K562 (cell line): Measurements from ENCODE around the gene PARD6B. TPM values are rescaled to one million over a fixed set of nuclear protein-coding genes. Genes with fewer than 3 reads are reported as not detected.

ENCODE experiments used
- ARID3B ChIP-seq: fragments of 250-450 bp; sonication (Bioruptor Pico); IDR thresholded peaks from 2 replicates; pipeline ENCODE4 v1.4.0; 2020; ENCODE audit warnings: borderline replicate concordance
- CBX1 ChIP-seq: sonication (generic); IDR thresholded peaks from 2 replicates; pipeline ENCODE4 v1.6.1; 2016; ENCODE audit warnings: antibody characterized with exemption, low read depth, mild to moderate bottlenecking
- CBX3 ChIP-seq, 2 experiments: IDR thresholded peaks; 1 replicate in 1 of 2; 2 replicates in 1 of 2; pipeline ENCODE4 v1.6.1; 2012; ENCODE audit warnings: inconsistent platforms in 2 of 2, low read length in 2 of 2, borderline replicate concordance in 1 of 2, control low read depth in 1 of 2
- CHD7 ChIP-seq: fragments of 200-600 bp; sonication (generic); IDR thresholded peaks from one replicate; pipeline ENCODE4 v1.6.1; 2012; ENCODE audit warnings: mild to moderate bottlenecking, low read depth, low read length, inconsistent platforms
- FOXK1 ChIP-seq: sonication (generic); formaldehyde crosslinking; IDR thresholded peaks from 2 replicates; pipeline ENCODE4 v1.8.0; 2022; ENCODE audit warnings: missing genetic modification reagents, mild to moderate bottlenecking, borderline replicate concordance
- GATAD2B ChIP-seq: fragments of 450-650 bp; IDR thresholded peaks from 2 replicates; pipeline ENCODE4 v1.6.1; 2017; ENCODE audit warnings: mild to moderate bottlenecking, borderline replicate concordance
- ID3 ChIP-seq, 2 experiments: fragments of 250-450 bp in 1 of 2; fragments of 450-650 bp in 1 of 2; sonication (Bioruptor Pico) in 1 of 2; IDR thresholded peaks; 2 replicates each; pipeline versions ENCODE4 v1.6.1 to v1.8.0; 2016 to 2021; ENCODE audit warnings: mild to moderate bottlenecking in 2 of 2, moderate library complexity in 2 of 2, missing compliant biosample characterization in 1 of 2, missing genetic modification characterization in 1 of 2
- SAP30 ChIP-seq: fragments of 200-600 bp; sonication (generic); IDR thresholded peaks from 2 replicates; pipeline ENCODE4 v1.6.1; 2012; ENCODE audit warnings: borderline replicate concordance, low read depth, mild to moderate bottlenecking, moderate library complexity, low read length, control low read depth, inconsistent platforms; ENCODE audit not compliant: insufficient read depth, poor library complexity, severe bottlenecking
- SREBF1 ChIP-seq: fragments of 150-350 bp; IDR thresholded peaks from 2 replicates; pipeline ENCODE4 v1.6.1; 2014; ENCODE audit warnings: antibody characterized with exemption, low read depth, low read length, borderline replicate concordance
- SRSF1 ChIP-seq: fragments of 200-400 bp; formaldehyde crosslinking; IDR thresholded peaks from 2 replicates; pipeline ENCODE4 v1.6.1; 2017; ENCODE audit warnings: mild to moderate bottlenecking, low read depth, low read length, moderate library complexity
- polyA plus RNA-seq, 8 experiments: library from polyadenylated mRNA; depleted of rRNA in 4 of 8; stranded (reverse) in 5 of 8; unstranded in 3 of 8; fragments of >200 nt; fragmentation: Nextera tagmentation in 2 of 8; fragmentation: Illumina TruSeq in 1 of 8; extraction: Ambion mirVana in 2 of 8; extraction: Trizol in 1 of 8; gene quantifications; 2 replicates each; pipeline versions ENCODE4 v1.2.1 to v1.2.3, GENCODE V29; 2011 to 2014; ENCODE audit warnings: inconsistent platforms in 1 of 8, missing spikeins in 1 of 8
- total RNA-seq, 7 experiments: library from RNA; depleted of rRNA in 6 of 7; stranded (reverse); fragments of >200 nt in 6 of 7; fragmentation: Illumina TruSeq in 2 of 7; extraction: Trizol in 2 of 7; gene quantifications; 2 replicates each; pipeline versions ENCODE4 v1.2.1 to v1.2.3, GENCODE V29; 2011 to 2021; ENCODE audit warnings: low replicate concordance in 1 of 7

Gene PARD6B
- total and polyA plus RNA-seq, 9 of the 15 experiments (the other 6 are each of a cell fraction or from before 2014, with no cell fraction given): 1.7 to 12.3 (median 5.5) TPM

- TF ChIP-seq CHD7 (no peak), CBX1 (peak; percentile 96), ID3 (CRISPR knock-in tag; IDR thresholded peaks at IDR 0.05) (no peak), ID3 (tag; IDR thresholded peaks at IDR 0.05) (peak; percentile 85), ARID3B (no peak), SRSF1 (no peak), FOXK1 (no peak), GATAD2B (no peak), SAP30 (no peak), SREBF1 (no peak), CBX3 (IDR thresholded peaks at IDR 0.05; ENCODE audit: borderline replicate concordance in 1 of 2, low read length in 2 of 2) (peak in 1 of 2 experiments; percentile 80; a peak in 1 of 3 replicates)
Measured at GRCh38 chr20:50790651-50791277, 59.4 kb downstream of the PARD6B start (continued).
